HG03342 (cell line): ENCODE results near the gene SLAMF6.
"Not testable (repeated sequence)": the region's sequence is repeated elsewhere in the genome, so short reads cannot be mapped to it uniquely, and the experiment has no call there.

ENCODE experiments used
- ATAC-seq: cut with Tn5 transposase; IDR thresholded peaks from one replicate; pipeline ENCODE4 v1.9.1; 2021; ENCODE audit warnings: mild to moderate bottlenecking, moderate library complexity; ENCODE audit not compliant: unreplicated experiment

SLAMF6 gene

GRCh38 chr1:160517519-160517918 is 5.5 kb downstream of the SLAMF6 start:
- not testable (repeated sequence) for ATAC-seq

DNA sequence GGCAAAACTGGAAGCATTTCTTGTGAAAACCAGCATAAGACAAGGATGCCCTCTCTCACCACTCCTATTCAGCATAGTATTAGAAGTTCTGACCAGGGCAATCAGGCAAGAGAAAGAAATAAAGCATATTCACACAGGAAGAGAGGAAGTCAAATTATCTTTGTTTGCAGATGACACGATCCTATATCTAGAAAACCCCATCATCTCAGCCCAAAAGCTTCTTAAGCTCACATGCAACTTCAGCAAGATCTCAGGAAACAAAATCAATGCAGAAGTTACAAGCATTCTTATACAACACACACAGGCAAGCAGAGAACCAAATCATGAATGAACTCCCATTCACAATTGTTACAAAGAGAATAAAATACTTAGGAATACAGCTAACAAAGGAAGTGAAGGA is 7.1 kb downstream of the SLAMF6 start:
- ATAC-seq = not testable (repeated sequence)

GRCh38 chr1:160504651-160505050 is 18.4 kb downstream of the SLAMF6 start:
- ATAC-seq = no peak

- ATAC-seq = no peak
These were observed 20.0 kb downstream of the SLAMF6 start for GRCh38 chr1:160503087-160503486.

DNA sequence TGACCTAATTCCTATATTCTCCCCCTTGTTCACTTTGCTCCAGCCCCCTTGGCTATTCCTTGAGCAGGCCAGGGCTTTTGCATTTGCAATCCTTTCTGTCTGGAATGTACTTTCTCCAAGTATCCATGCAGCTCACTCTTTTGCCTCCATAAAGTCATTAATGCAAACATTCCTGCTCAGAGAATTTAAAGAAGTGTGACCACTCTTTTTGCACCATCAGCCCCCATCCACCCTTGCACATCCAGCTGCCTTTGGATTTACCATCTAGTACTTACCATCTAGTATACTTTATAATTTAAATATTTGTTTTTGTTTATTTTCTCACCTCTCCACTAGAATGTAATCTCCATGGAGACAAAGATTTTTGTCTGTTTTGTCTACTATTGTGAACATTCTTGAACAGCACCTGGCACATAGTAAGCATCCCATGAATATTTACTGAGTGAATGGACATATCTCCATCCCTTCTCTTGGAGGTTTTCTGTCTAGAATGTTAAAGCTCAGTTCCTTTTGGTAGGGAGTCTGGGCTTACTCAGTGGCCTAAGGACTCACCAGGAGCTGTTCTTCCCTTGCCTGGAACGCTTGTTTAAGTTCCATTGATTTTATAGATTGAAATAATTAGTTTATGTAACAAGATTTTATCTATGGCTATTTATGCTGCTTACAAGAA is 22.6 kb downstream of the SLAMF6 start:
- no peak for ATAC-seq

- ATAC-seq = no peak
These were observed 23.4 kb downstream of the SLAMF6 start for GRCh38 chr1:160499631-160500030.

DNA sequence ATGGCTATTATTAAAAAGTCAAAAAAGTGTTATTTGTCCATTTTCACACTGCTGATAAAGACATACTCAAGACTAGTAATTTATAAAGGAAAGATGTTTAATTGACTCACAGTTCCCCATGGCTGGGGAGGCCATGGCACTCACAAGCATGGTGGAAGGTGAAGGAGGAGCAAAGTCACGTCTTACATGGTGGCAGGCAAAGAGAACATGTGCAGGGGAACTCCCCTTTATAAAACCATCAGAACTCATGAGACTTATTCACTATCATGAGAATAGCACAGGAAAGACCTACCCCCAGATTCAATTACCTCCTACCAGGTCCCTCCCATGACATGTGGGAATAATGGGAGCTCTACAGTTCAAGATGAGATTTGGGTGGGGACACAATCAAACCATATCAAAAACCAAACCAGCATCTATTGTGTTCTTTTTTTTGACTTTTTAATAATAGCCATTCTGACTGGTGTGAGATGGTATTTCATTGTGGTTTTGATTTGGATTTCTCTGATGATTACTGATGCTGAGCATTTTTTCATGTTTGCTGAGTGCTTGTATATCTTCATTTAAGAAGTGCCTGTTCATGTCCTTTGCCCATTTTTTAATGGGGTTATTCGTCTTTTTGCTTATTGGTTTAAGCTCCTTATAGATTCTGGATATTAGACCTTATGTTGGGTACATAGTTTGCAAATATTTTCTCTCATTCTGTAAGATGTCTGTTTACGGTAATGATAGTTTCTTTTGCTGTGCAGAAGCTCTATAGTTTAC is 24.6 kb downstream of the SLAMF6 start:
- ATAC-seq = not testable (repeated sequence)

DNA sequence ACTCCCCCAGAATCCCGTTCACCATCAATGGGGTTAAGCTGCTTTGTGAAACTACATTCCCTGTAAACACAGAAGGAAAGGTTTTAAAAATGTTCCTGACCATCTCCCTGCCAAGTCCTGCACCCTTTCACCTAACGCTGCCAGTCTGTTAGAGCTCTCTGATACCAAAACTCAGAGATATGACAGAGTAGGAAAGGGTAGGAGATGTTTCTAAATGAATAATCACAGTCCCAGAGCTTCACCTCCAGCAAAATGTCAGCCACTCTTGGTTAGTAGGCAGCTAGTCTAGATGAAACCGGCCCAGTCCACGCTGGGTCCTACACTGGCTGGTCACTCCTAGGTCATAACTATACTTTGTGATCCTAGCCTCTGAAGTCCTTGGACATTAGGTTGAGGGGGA is 26.7 kb downstream of the SLAMF6 start:
- no peak for ATAC-seq

DNA sequence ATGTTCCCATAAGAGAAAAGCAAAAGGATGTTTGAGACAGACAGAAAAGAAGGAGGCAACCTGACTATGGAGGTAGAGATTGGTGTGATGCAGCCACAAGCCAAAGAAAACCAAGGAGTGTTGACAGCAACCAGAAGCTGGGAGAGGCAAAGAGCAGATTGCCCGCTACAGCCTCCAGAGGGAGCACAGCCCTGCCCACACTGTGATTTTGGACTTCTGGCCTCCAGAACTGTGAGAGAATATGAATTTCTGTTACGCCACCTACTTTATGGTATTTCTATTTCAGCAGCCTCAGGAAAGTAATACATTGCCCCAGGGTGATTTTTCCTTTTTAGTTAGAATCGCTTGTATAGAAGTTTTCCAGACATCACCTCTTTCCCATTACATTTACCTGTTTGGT is 28.4 kb downstream of the SLAMF6 start:
- no peak for ATAC-seq

DNA sequence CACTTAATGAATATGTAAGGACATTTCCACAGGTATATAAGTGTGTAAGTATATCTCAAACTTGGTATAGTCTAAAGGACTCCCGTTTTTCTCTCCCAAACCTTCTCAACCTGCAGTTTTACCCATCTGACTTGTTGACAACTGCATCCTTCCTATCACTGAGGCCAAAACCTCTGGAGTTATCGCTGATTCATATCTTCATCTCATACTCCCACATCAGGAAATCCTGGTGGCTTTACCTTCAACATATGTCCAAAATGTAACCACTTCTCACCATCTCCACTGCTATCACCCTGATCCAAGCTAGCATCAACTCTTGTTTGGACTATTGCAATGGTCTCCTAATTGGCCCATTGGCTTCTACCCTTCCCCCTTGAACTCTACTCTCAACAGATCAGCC is 30.4 kb downstream of the SLAMF6 start:
- ATAC-seq = no peak

DNA sequence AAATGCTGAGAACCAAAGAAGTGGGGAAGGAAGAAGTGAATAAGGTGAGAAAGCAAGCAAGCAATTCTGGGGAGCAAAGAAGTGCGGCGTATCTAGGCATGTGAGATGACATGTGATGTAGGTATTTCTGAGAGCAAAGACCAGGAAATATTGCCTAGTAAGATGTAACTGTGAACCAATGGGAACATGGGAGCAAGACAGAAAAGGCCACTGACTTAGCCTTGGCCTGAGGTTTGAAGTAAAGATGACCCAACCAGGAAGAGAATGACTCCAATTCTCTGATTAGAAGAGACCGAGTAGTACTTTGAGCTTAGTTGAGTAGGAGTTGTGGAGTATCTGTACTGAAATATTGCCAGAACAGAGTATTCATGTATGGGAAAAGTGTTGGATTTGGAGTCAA is 31.1 kb downstream of the SLAMF6 start:
- no peak for ATAC-seq

GRCh38 chr1:160491017-160491416 is 32.0 kb downstream of the SLAMF6 start:
- ATAC-seq = no peak

- no peak for ATAC-seq
These were observed 33.4 kb downstream of the SLAMF6 start for GRCh38 chr1:160489513-160490261.

- ATAC-seq = no peak
These were observed 34.6 kb downstream of the SLAMF6 start for GRCh38 chr1:160488347-160489058.

DNA sequence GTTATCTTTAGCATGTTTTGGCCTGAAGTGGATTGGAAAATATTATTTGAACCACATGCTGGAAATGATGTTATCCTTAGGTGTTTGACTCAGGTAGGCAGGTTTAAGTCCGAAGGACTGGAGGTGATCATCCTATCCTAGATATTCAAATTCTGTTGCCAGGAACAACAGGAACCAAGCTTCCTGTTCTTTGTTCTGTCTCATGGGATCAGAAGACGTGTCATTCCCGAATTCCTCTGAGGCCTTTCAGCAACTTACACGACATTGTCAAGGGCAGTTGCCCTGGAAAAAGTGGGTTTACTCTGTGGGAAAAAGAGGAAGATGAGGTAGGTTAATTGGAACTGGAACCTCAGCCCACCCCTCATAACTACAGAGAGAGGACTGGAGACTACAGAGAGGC is 36.6 kb downstream of the SLAMF6 start:
- ATAC-seq = no peak

DNA sequence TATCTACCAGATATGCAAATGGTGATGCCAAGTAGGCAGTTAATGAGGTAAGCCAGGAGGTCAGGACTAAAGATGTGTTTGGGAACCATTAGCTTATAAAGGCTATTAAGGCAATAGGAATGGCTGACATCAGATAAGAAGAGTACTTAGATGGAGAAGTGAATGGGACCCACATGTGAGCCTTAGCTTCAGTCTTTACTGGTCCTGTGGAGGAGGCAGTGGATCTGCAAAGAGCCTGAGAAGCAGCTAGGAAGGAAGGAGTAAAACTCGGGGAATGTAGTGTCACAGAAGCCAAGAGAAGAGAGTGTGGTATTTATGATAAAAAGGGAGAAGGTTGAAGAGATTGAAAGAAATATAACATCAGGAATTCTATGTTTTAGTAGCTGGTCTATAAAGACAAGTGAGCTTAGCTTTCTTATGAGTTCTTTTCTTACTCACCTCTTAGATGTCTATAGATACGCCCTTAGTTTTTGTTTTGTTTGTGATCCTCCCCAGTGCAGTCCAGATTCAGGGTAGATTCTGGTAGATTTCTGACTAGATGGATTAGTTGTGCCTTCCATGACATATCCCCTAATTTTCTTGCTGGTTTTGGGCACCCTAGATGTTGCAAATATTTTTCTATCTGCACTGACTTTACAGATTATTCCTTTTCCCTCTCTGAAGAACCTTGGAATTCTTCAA is 39.4 kb downstream of the SLAMF6 start:
- no peak for ATAC-seq

GRCh38 chr1:160481979-160482596 is 41.0 kb downstream of the SLAMF6 start:
- no peak for ATAC-seq

- ATAC-seq = not testable (repeated sequence)
These were observed 42.3 kb downstream of the SLAMF6 start for GRCh38 chr1:160480781-160481180.

DNA sequence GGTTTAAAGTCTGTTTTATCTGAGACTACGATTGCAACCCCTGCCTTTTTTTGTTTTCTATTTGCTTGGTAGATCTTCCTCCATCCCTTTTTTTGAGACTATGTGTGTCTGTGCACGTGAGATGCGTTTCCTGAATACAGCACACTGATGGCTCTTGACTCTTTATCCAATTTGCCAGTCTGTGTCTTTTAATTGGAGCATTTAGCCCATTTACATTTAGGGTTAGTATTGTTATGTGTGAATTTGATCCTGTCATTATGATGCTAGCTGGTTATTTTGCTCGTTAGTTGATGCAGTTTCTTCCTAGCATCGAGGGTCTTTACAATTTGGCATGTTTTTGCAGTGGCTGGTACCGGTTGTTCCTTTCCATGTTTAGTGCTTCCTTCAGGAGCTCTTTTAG is 44.0 kb downstream of the SLAMF6 start:
- ATAC-seq = not testable (repeated sequence)
